HL-60 (cell line): Measurements from ENCODE around the gene IL20.

Experiments used
- DNase-seq, 2 experiments: peaks; one replicate each; pipeline ENCODE4 v3.0.0-alpha.2; 2010 to 2020; ENCODE audit warnings: low read depth in 1 of 2, low spot score in 1 of 2
- H3K27ac ChIP-seq: fragments of 250-450 bp; sonication (Bioruptor Pico); replicated peaks from 2 replicates; pipeline ENCODE4 v1.5.1; 2020; ENCODE audit warnings: mild to moderate bottlenecking, moderate library complexity
- H3K27me3 ChIP-seq: fragments of 250-450 bp; sonication (Bioruptor Pico); 2 replicates; pipeline ENCODE4 v1.5.1; 2021; ENCODE audit warnings: mild to moderate bottlenecking, moderate library complexity; ENCODE audit not compliant: insufficient read depth, poor library complexity, severe bottlenecking
- H3K4me3 ChIP-seq: replicated peaks from 2 replicates; pipeline ENCODE4 v1.5.1; 2011; ENCODE audit warnings: mild to moderate bottlenecking, control low read depth, low read length; ENCODE audit not compliant: insufficient read depth
- CTCF ChIP-seq: IDR thresholded peaks from one replicate; pipeline ENCODE4 v1.5.1; 2011; ENCODE audit warnings: low read length, control low read depth, inconsistent platforms; ENCODE audit not compliant: insufficient read depth
- GABPA ChIP-seq: IDR thresholded peaks from 2 replicates; pipeline ENCODE4 v1.6.1; 2012; ENCODE audit warnings: low read depth
- POLR2AphosphoS5 ChIP-seq: IDR thresholded peaks from 2 replicates; pipeline ENCODE4 v1.6.1; 2012; ENCODE audit warnings: low read depth
- REST ChIP-seq: IDR thresholded peaks from 2 replicates; pipeline ENCODE4 v1.6.1; 2012; ENCODE audit warnings: low read depth; ENCODE audit not compliant: insufficient replicate concordance
- SPI1 ChIP-seq: IDR thresholded peaks from 2 replicates; pipeline ENCODE4 v1.6.1; 2012; ENCODE audit warnings: low read depth, mild to moderate bottlenecking, borderline replicate concordance

IL20 gene

GRCh38 chr1:206854401-206855129, 10.9 kb upstream of the IL20 start:
- no peak for DNase-seq
- no peaks in the 10 kb centered on the region for H3K27me3 ChIP-seq
- no peak overlapping the region for H3K27ac ChIP-seq
- H3K4me3 ChIP-seq = no peak overlapping the region
- TF ChIP-seq REST (no peak), CTCF (no peak), SPI1 (no peak), GABPA (no peak), POLR2AphosphoS5 (no peak)

- H3K27ac ChIP-seq = no peak overlapping the region
- no peak overlapping the region for H3K4me3 ChIP-seq
- TF ChIP-seq REST = no peak
- TF ChIP-seq SPI1 = no peak
- no peak for TF ChIP-seq GABPA
- no peak for TF ChIP-seq CTCF
- no peak for TF ChIP-seq POLR2AphosphoS5
- no peaks in the 10 kb centered on the region for H3K27me3 ChIP-seq
- DNase-seq = no peak
Measured at GRCh38 chr1:206855859-206856258, 9.6 kb upstream of the IL20 start.

GRCh38 chr1:206856674-206857464, 8.6 kb upstream of the IL20 start:
- DNase-seq = no peak
- no peak overlapping the region for H3K27ac ChIP-seq
- no peak overlapping the region for H3K4me3 ChIP-seq
- no peaks in the 10 kb centered on the region for H3K27me3 ChIP-seq
- TF ChIP-seq CTCF = peak; percentile 6
- no peak for TF ChIP-seq REST
- no peak for TF ChIP-seq SPI1
